GM19463 (cell line): Measurements from ENCODE around the gene RSRC1.

Experiments
- ATAC-seq: cut with Tn5 transposase; IDR thresholded peaks from one replicate; pipeline ENCODE4 v1.9.1; 2021; ENCODE audit warnings: mild to moderate bottlenecking, moderate library complexity; ENCODE audit not compliant: unreplicated experiment

The RSRC1 gene

GRCh38 chr3:158569794-158570193, 459.9 kb downstream of the RSRC1 start:
- no peak for ATAC-seq

GRCh38 chr3:158570999-158571702, 461.3 kb downstream of the RSRC1 start, which contains the start of gene MLF1:
Gene MLF1, plus strand, starts transcription at chr3:158571194. Its CDS starts 107 bp downstream, at chr3:158571301.
- ATAC-seq = peak; percentile 100

GRCh38 chr3:158571969-158572765, 462.3 kb downstream of the RSRC1 start:
- ATAC-seq = no peak

GRCh38 chr3:158572766-158573060, 462.8 kb downstream of the RSRC1 start:
- ATAC-seq = no peak

- ATAC-seq = no peak
These were observed 463.8 kb downstream of the RSRC1 start for GRCh38 chr3:158573714-158574113.

GRCh38 chr3:158574646-158575045, 464.8 kb downstream of the RSRC1 start:
- ATAC-seq = no peak

GRCh38 chr3:158590223-158590622, 480.3 kb downstream of the RSRC1 start:
- no peak for ATAC-seq
